ENCODE results near the gene TIMP2. TPM values are rescaled to one million over a fixed set of nuclear protein-coding genes. Genes with fewer than 3 reads are reported as not detected.

TIMP2 gene
- total and polyA plus RNA-seq, 2 of the 8 experiments (the other 6 are each of a cell fraction or from before 2014, with no cell fraction given): 18.2 to 43.3 TPM

GRCh38 chr17:78826836-78827509, 98.2 kb downstream of the TIMP2 start:
- Histone ChIP-seq H2BK5ac (ENCODE audit: low read depth, low read length) (no peak overlapping the region), H2BK15ac (ENCODE audit: low read length) (no peak overlapping the region), H3K4me3 (ENCODE audit: extremely low read depth in 1 of 4, insufficient read depth in 2 of 4, low read depth in 3 of 4, low read length in 4 of 4) (no peak overlapping the region), H3K9ac (replicated peaks in 1 of 4; ENCODE audit: extremely low read depth in 1 of 4, low read depth in 3 of 4, low read length in 3 of 4) (no peak overlapping the region), H3K79me1 (ENCODE audit: low read depth, low read length) (peaks cover 7% of the 10 kb centered on the region), H3K4me2 (ENCODE audit: insufficient read depth in 1 of 2, low read depth in 2 of 2, low read length in 2 of 2) (no peak overlapping the region), H3K23ac (ENCODE audit: insufficient read length) (no peak overlapping the region), H3K36me3 (ENCODE audit: control insufficient read depth in 2 of 4, insufficient read depth in 4 of 4, low read length in 3 of 4) (peaks cover 31 to 64% (median 63%) of the 10 kb centered on the region in 4 experiments), H4K8ac (ENCODE audit: extremely low read depth, insufficient read depth, low read length) (no peak overlapping the region), H2AFZ (ENCODE audit: low read length) (no peak overlapping the region), H3K4ac (replicated peaks; ENCODE audit: insufficient read length, low read depth, low read length) (no peak overlapping the region), H3K27me3 (replicated peaks in 1 of 4; ENCODE audit: control insufficient read depth in 3 of 4, extremely low read depth in 1 of 4, insufficient read depth in 3 of 4, low read length in 3 of 4) (no peaks in the 10 kb centered on the region), H3K9me3 (ENCODE audit: insufficient read depth in 2 of 2, low read depth in 1 of 2, low read length in 1 of 2) (no peaks in the 10 kb centered on the region), H3K14ac (ENCODE audit: insufficient read length) (no peak overlapping the region), H3K56ac (replicated peaks; ENCODE audit: insufficient read length, low read depth, low read length) (no peak overlapping the region), H2BK120ac (replicated peaks; ENCODE audit: low read depth, low read length) (no peak overlapping the region), H3K27ac (ENCODE audit: low read depth, low read length) (no peak overlapping the region), H2BK20ac (ENCODE audit: low read length) (no peak overlapping the region), H3K23me2 (ENCODE audit: low read depth, low read length) (no peaks in the 10 kb centered on the region), H2BK12ac (ENCODE audit: low read depth, low read length) (no peak overlapping the region), H3K79me2 (ENCODE audit: control insufficient read depth in 1 of 2, insufficient read depth in 2 of 2, low read length in 2 of 2) (peaks cover 0 to 20% of the 10 kb centered on the region in 2 experiments; a peak in 2 of 4 replicates), H4K5ac (ENCODE audit: insufficient read length, low read depth, low read length) (no peak overlapping the region), H4K20me1 (replicated peaks in 1 of 2; ENCODE audit: control insufficient read depth in 1 of 2, insufficient read depth in 2 of 2, low read length in 2 of 2) (peaks cover 9 to 15% of the 10 kb centered on the region in 2 experiments), H4K91ac (replicated peaks; ENCODE audit: insufficient read length, low read length) (no peak overlapping the region), H3K18ac (ENCODE audit: extremely low read depth, low read length) (no peak overlapping the region), H2AK5ac (ENCODE audit: low read depth, low read length) (no peak overlapping the region), H3K4me1 (replicated peaks in 1 of 4; ENCODE audit: control insufficient read depth in 3 of 4, insufficient read depth in 4 of 4, low read length in 3 of 4) (no peaks in the 10 kb centered on the region)
- DNase-seq (ENCODE audit: low read depth in 1 of 2, low spot score in 2 of 2): no peak
- POLR2A ChIA-PET (ENCODE audit: partially characterized antibody): interaction anchor here (0.9 to 1.9 kb wide), 3 partner anchors 12 to 22 kb away, joined by 3 to 5 read pairs (median 5); no protein-coding TSS in a partner anchor
- CTCF ChIA-PET (ENCODE audit: partially characterized antibody): interaction anchor here (0.6 to 2.9 kb wide), 6 partner anchors 8 to 1350 kb away, joined by 3 to 10 read pairs (median 4); partner anchors contain the start of gene USP36
- 90% methylated on average over 13 of the region's 21 CpGs; no CpG with 5 or more reads in 1 of the 2 experiments for WGBS, 2 experiments (ENCODE audit: extremely low coverage in 1 of 2, insufficient coverage in 1 of 2, insufficient read length in 1 of 2, insufficient replicate concordance in 2 of 2, low coverage in 1 of 2, low lambda C conversion rate in 2 of 2, missing lambda C conversion rate in 1 of 2)
- FAIRE-seq: no peak
- TF ChIP-seq CHD1 (IDR thresholded peaks at IDR 0.05; ENCODE audit: low read depth, low read length) (no peak), POLR2A (IDR thresholded peaks at IDR 0.05; ENCODE audit: control extremely low read depth in 1 of 2, low read depth in 2 of 2, low read length in 2 of 2) (no peak), MAFK (IDR thresholded peaks at IDR 0.05; ENCODE audit: low read depth, low read length) (no peak), NANOG (IDR thresholded peaks at IDR 0.05; ENCODE audit: insufficient read depth, low read depth, low read length, poor library complexity, severe bottlenecking) (no peak), CBX5 (IDR thresholded peaks at IDR 0.05; ENCODE audit: low read depth, low read length) (no peak), SP4 (IDR thresholded peaks at IDR 0.05; ENCODE audit: low read length) (no peak), CBX8 (IDR thresholded peaks at IDR 0.05; ENCODE audit: borderline replicate concordance, low read depth, low read length) (no peak)

All from H1 (cell line).